Esophagus squamous epithelium (tissue), 5 donors: ENCODE results near the gene SOX1. TPM values are rescaled to one million over a fixed set of nuclear protein-coding genes. Genes with fewer than 3 reads are reported as not detected.

Source experiments
- DNase-seq: peaks from one replicate; lab custom pipeline; 2025; lab: John Stamatoyannopoulos, UW
- H3K27ac ChIP-seq, 4 donors: fragments of 200-600 bp; sonication (generic); one replicate each; pipeline ENCODE4 v1.5.1; 2016 to 2019; ENCODE audit warnings: mild to moderate bottlenecking in 1 of 4
- H3K27me3 ChIP-seq, 4 donors: fragments of 200-600 bp; sonication (generic); 1 replicate in 3 of 4; 2 replicates in 1 of 4; pipeline versions ENCODE4 v1.5.1 to v1.6.0; 2017 to 2021; ENCODE audit warnings: antibody characterized with exemption in 1 of 4
- H3K36me3 ChIP-seq, 3 donors: fragments of 200-600 bp; sonication (generic); one replicate each; pipeline ENCODE4 v1.5.1; 2016 to 2019
- H3K4me1 ChIP-seq, 3 donors: fragments of 200-600 bp; sonication (generic); one replicate each; pipeline ENCODE4 v1.5.1; 2017 to 2019
- H3K4me3 ChIP-seq, 4 donors: fragments of 200-600 bp; sonication (generic); 1 replicate in 3 of 4; 2 replicates in 1 of 4; pipeline ENCODE4 v1.5.1; 2016 to 2019; ENCODE audit warnings: mild to moderate bottlenecking in 2 of 4, moderate library complexity in 1 of 4
- H3K9me3 ChIP-seq, 3 donors: fragments of 200-600 bp; sonication (generic); one replicate each; pipeline ENCODE4 v1.5.1; 2016 to 2019
- CTCF ChIP-seq, 6 experiments: fragments of 450-650 bp in 4 of 6; fragments of 200-600 bp in 2 of 6; sonication (generic) in 2 of 6; IDR thresholded peaks; one replicate each; pipeline ENCODE4 v1.5.1; 2016 to 2019; ENCODE audit warnings: antibody characterized with exemption in 6 of 6, mild to moderate bottlenecking in 4 of 6, moderate library complexity in 4 of 6
- POLR2A ChIP-seq, 4 donors: fragments of 450-650 bp; IDR thresholded peaks; one replicate each; pipeline ENCODE4 v1.6.1; 2017; ENCODE audit warnings: antibody characterized with exemption in 4 of 4, mild to moderate bottlenecking in 4 of 4, moderate library complexity in 3 of 4
- WGBS, 2 donors: methylation state at CpG; one replicate each; pipeline ENCODE4 v1.1.5; 2018; 5-methylcytosine and 5-hydroxymethylcytosine counted together
- intact Hi-C: fragments of 100-400 bp; cut with DNase I; formaldehyde crosslinking; loops from one replicate; pipeline ENCODE4 v1.15.0; 2022
- small RNA-seq, 4 donors: library from RNA; depleted of rRNA; stranded (forward); fragments of <200 nt; gene quantifications; one replicate each; pipeline ENCODE3, GENCODE V24; 2016
- total RNA-seq, 4 donors: library from RNA; depleted of rRNA; stranded (reverse); fragments of >200 nt; gene quantifications; one replicate each; pipeline ENCODE4 v1.1.0, GENCODE V29; 2016
- donor health status: DM: yes; HTN: yes; CAD: no.

Gene SOX1
- total RNA-seq, 4 donors from 2014 or later = 0.19 TPM; not detected in 3

DNA sequence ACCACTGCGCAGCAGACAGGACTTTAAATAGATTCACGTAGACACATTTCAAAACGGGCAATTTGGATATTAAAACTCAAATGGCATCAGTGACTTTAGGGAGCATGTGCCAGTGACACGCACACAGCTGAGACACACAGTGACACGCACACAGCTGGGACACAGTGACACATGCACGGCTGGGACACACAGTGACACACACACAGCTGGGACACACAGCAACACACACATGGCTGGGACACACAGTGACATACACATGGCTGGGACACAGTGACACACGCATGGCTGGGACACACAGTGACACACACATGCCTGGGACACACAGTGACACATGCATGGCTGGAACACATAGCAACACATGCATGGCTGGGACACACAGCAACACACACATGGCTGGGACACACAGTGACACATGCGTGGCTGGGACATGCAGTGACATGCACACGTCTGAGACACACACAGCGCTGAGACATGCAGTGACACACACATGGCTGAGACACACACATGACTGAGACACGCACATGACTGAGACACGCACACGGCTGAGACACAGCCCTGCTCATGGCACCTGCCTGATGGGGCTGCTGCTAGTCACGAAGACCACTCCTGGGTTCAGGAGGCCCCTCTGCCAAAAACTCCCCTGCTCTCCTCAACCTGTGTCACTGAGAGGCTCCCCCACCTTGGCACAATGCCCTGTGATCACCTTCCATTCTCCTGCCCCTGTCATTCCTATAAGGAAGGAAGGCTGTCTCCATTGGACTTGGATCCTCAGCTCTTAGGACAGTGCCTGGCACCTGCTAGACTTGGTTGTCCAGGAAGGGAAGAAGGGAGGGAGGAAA lies 52.5 kb downstream of the SOX1 start:
- no peak for DNase-seq
- intact Hi-C loops = no loop called here
- H3K9me3 ChIP-seq = no peaks in the 10 kb centered on the region
- peaks cover 0 to 45% (median 0%) of the 10 kb centered on the region in 4 donors for H3K27me3 ChIP-seq
- H3K36me3 ChIP-seq = no peaks in the 10 kb centered on the region
- TF ChIP-seq CTCF (IDR thresholded peaks at IDR 0.05) = no peak
- no peak for TF ChIP-seq POLR2A (IDR thresholded peaks at IDR 0.05)
- H3K4me3 ChIP-seq = no peak overlapping the region
- WGBS, 2 donors = 75 to 76% methylated on average over 10 to 11 of the region's 14 CpGs
- H3K27ac ChIP-seq = no peak overlapping the region
- H3K4me1 ChIP-seq = no peaks in the 10 kb centered on the region

GRCh38 chr13:112120031-112120373 lies 53.1 kb downstream of the SOX1 start:
- H3K4me1 ChIP-seq = no peaks in the 10 kb centered on the region
- peaks cover 0 to 39% (median 0%) of the 10 kb centered on the region in 4 donors for H3K27me3 ChIP-seq
- WGBS, 2 donors = 44 to 46% methylated on average over 5 of the region's 5 CpGs
- H3K4me3 ChIP-seq = no peak overlapping the region
- intact Hi-C loops = no loop called here
- no peak for TF ChIP-seq CTCF (IDR thresholded peaks at IDR 0.05)
- TF ChIP-seq POLR2A (IDR thresholded peaks at IDR 0.05) = no peak
- no peaks in the 10 kb centered on the region for H3K9me3 ChIP-seq
- no peak overlapping the region for H3K27ac ChIP-seq
- H3K36me3 ChIP-seq = no peaks in the 10 kb centered on the region
- DNase-seq = no peak

Small RNA genes lying within 50 kb of the gene (small RNA-seq; reads per million reads assigned to genes)
- 0 reads per million in 4 donors for gene RF00287
